Panc1 (cell line): ENCODE data around the gene TMEM229B. TPM values are rescaled to one million over a fixed set of nuclear protein-coding genes. Genes with fewer than 3 reads are reported as not detected.

Source experiments
- ATAC-seq: fragments of 200-7000 bp; cut with Tn5 transposase; 2 replicates; pipeline ENCODE4 v1.9.1; 2020; ENCODE audit warnings: mild to moderate bottlenecking, moderate library complexity
- BruUV-seq: library from RNA; stranded (reverse); fragments of 400-500 nt; replicated peaks from 2 replicates; lab custom pipeline; 2021; lab: Mats Ljungman, UMichigan
- CTCF ChIA-PET: fragments of 300-600 bp; sonication (Branson Sonifier 250); formaldehyde crosslinking; loops from one replicate; lab custom pipeline; 2022; ENCODE audit warnings: antibody characterized with exemption; lab: Charles Lee
- POLR2A ChIA-PET: fragments of 300-600 bp; sonication (Branson Sonifier 250); formaldehyde crosslinking; loops from one replicate; lab custom pipeline; 2022; ENCODE audit warnings: antibody characterized with exemption; lab: Charles Lee
- DNase-seq: peaks from one replicate; pipeline ENCODE4 v3.0.0-alpha.2; 2010; ENCODE audit warnings: low read depth, low spot score
- H3K27ac ChIP-seq: 2 replicates; pipeline ENCODE4 v1.5.1; 2011; ENCODE audit warnings: mild to moderate bottlenecking, low read length, inconsistent platforms
- H3K27me3 ChIP-seq: fragments of 200-500 bp; sonication (Bioruptor generic); 2 replicates; pipeline ENCODE4 v1.6.0; 2014; ENCODE audit warnings: low read length, inconsistent platforms; ENCODE audit not compliant: control insufficient read depth, insufficient read depth
- H3K36me3 ChIP-seq: fragments of 200-500 bp; sonication (Bioruptor generic); 2 replicates; pipeline ENCODE4 v1.5.1; 2014; ENCODE audit warnings: inconsistent platforms, mild to moderate bottlenecking, low read length, moderate library complexity; ENCODE audit not compliant: control insufficient read depth, insufficient read depth
- H3K4me1 ChIP-seq: 2 replicates; pipeline ENCODE4 v1.5.1; 2011; ENCODE audit warnings: inconsistent platforms, mild to moderate bottlenecking, low read length, moderate library complexity; ENCODE audit not compliant: control insufficient read depth, insufficient read depth
- H3K4me3 ChIP-seq, 2 experiments: 2 replicates each; pipeline ENCODE4 v1.5.1; 2011 to 2012; ENCODE audit warnings: low read depth in 2 of 2, low read length in 2 of 2, mild to moderate bottlenecking in 2 of 2, inconsistent platforms in 1 of 2, moderate library complexity in 1 of 2
- H3K9me3 ChIP-seq: fragments of 200-500 bp; sonication (Bioruptor generic); 2 replicates; pipeline ENCODE4 v1.5.1; 2014; ENCODE audit warnings: low read depth, mild to moderate bottlenecking, inconsistent platforms, low read length, moderate library complexity; ENCODE audit not compliant: control insufficient read depth, insufficient read depth
- CTCF ChIP-seq: fragments of 450-650 bp; IDR thresholded peaks from 2 replicates; pipeline ENCODE4 v1.5.1; 2017; ENCODE audit warnings: mild to moderate bottlenecking
- POLR2AphosphoS5 ChIP-seq: IDR thresholded peaks from 2 replicates; pipeline ENCODE4 v1.6.1; 2012; ENCODE audit warnings: mild to moderate bottlenecking, low read depth, low read length, moderate library complexity
- REST ChIP-seq, 2 experiments: IDR thresholded peaks; 2 replicates each; pipeline ENCODE4 v1.6.1; 2011 to 2012; ENCODE audit warnings: low read depth in 2 of 2, control low read depth in 1 of 2, low read length in 1 of 2, mild to moderate bottlenecking in 1 of 2, moderate library complexity in 1 of 2; ENCODE audit not compliant: insufficient read depth in 1 of 2
- SIN3A ChIP-seq: IDR thresholded peaks from 2 replicates; pipeline ENCODE4 v1.6.1; 2012; ENCODE audit warnings: low read depth, mild to moderate bottlenecking, low read length, moderate library complexity, borderline replicate concordance; ENCODE audit not compliant: insufficient read depth
- TCF7L2 ChIP-seq: IDR thresholded peaks from 2 replicates; pipeline ENCODE4 v1.6.1; 2011; ENCODE audit warnings: mild to moderate bottlenecking, low read depth, low read length, inconsistent platforms
- in situ Hi-C: cut with HindIII; loops from 2 replicates; pipeline ENCODE4 v1.10.0; 2016; ENCODE audit warnings: low sequenced_read_pairs, low pct_unique_long_range_greater_than_20kb
- intact Hi-C: fragments of 100-400 bp; cut with micrococcal nuclease; formaldehyde crosslinking; loops from one replicate; pipeline ENCODE4 v1.10.0; 2022; ENCODE audit not compliant: unreplicated experiment
- total RNA-seq: library from RNA; stranded (reverse); gene quantifications from one replicate; pipeline ENCODE4 v1.2.1, GENCODE V29; 2021; ENCODE audit not compliant: unreplicated experiment

Gene TMEM229B
- total RNA-seq, 1 experiment from 2014 or later = 1.6 TPM

GRCh38 chr14:67508956-67509355 lies 20.4 kb upstream of the TMEM229B start:
- ATAC-seq (no peak), DNase-seq (no peak)
- Histone ChIP-seq H3K4me1 (peaks cover 10% of the 10 kb centered on the region; the same call in 1 of the 2 replicates), H3K4me3 (no peak overlapping the region), H3K27ac (no peak overlapping the region), H3K36me3 (no peaks in the 10 kb centered on the region), H3K9me3 (no peaks in the 10 kb centered on the region), H3K27me3 (no peaks in the 10 kb centered on the region)
- in situ Hi-C loops (no loop called here), intact Hi-C loops (no loop called here)
- CTCF ChIA-PET = no interaction called here
- no peak for TF ChIP-seq TCF7L2
- no peak for TF ChIP-seq SIN3A
- no peak for TF ChIP-seq CTCF
- TF ChIP-seq REST (IDR thresholded peaks at IDR 0.05; ENCODE audit: insufficient read depth in 1 of 2, low read depth in 2 of 2, low read length in 1 of 2) = no peak
- TF ChIP-seq POLR2AphosphoS5 = no peak
- BruUV-seq = no TSS peak
- POLR2A ChIA-PET = no interaction called here

GRCh38 chr14:67505254-67505653 lies 16.7 kb upstream of the TMEM229B start:
- CTCF ChIA-PET = no interaction called here
- POLR2A ChIA-PET = no interaction called here
- Histone ChIP-seq H3K9me3 (no peaks in the 10 kb centered on the region), H3K4me1 (peaks cover 2% of the 10 kb centered on the region; the same call in 1 of the 2 replicates), H3K27me3 (no peaks in the 10 kb centered on the region), H3K4me3 (no peak overlapping the region), H3K36me3 (no peaks in the 10 kb centered on the region), H3K27ac (no peak overlapping the region)
- in situ Hi-C loops (no loop called here), intact Hi-C loops (no loop called here)
- no peak for ATAC-seq
- no peak for DNase-seq
- no peak for TF ChIP-seq POLR2AphosphoS5
- no peak for TF ChIP-seq TCF7L2
- BruUV-seq = no TSS peak

- H3K4me3 ChIP-seq = no peak overlapping the region
- ATAC-seq (no peak), DNase-seq (no peak)
- no peaks in the 10 kb centered on the region for H3K27me3 ChIP-seq
- H3K9me3 ChIP-seq = no peaks in the 10 kb centered on the region
- POLR2A ChIA-PET = no interaction called here
- H3K4me1 ChIP-seq = no peaks in the 10 kb centered on the region
- in situ Hi-C loops (no loop called here), intact Hi-C loops (no loop called here)
- no peaks in the 10 kb centered on the region for H3K36me3 ChIP-seq
- no TSS peak for BruUV-seq
- no peak overlapping the region for H3K27ac ChIP-seq
- CTCF ChIA-PET = no interaction called here
- no peak for TF ChIP-seq SIN3A
- no peak for TF ChIP-seq CTCF
Observed at GRCh38 chr14:67503331-67503730, 14.8 kb upstream of the TMEM229B start.
